Measurements from ENCODE around the gene GAB2. TPM values are rescaled to one million over a fixed set of nuclear protein-coding genes. Genes with fewer than 3 reads are reported as not detected.

GAB2 gene
- total RNA-seq, 4 donors from 2014 or later: 13.4 to 28.4 (median 19.8) TPM

- Histone ChIP-seq H3K9me3 (no peaks in the 10 kb centered on the region), H3K27me3 (no peaks in the 10 kb centered on the region), H3K4me1 (no peaks in the 10 kb centered on the region), H3K4me3 (no peak overlapping the region), H3K36me3 (peaks cover 37% of the 10 kb centered on the region), H3K27ac (no peak overlapping the region)
- TF ChIP-seq EP300 (IDR thresholded peaks at IDR 0.05) (no peak), POLR2AphosphoS5 (IDR thresholded peaks at IDR 0.05) (no peak), CTCF (IDR thresholded peaks at IDR 0.05) (no peak), POLR2A (IDR thresholded peaks at IDR 0.05) (no peak)
- DNase-seq (ENCODE audit: low spot score in 2 of 2): no peak
- WGBS: 96% methylated on average over 4 of the region's 4 CpGs
Measured at GRCh38 chr11:78459738-78460137, 42.1 kb upstream of the GAB2 start.

GRCh38 chr11:78457448-78457847 is 39.8 kb upstream of the GAB2 start:
- no peaks in the 10 kb centered on the region for H3K27me3 ChIP-seq
- no peaks in the 10 kb centered on the region for H3K4me1 ChIP-seq
- H3K27ac ChIP-seq: no peak overlapping the region
- no peak overlapping the region for H3K4me3 ChIP-seq
- no peak for TF ChIP-seq EP300 (IDR thresholded peaks at IDR 0.05)
- no peak for TF ChIP-seq POLR2AphosphoS5 (IDR thresholded peaks at IDR 0.05)
- no peak for TF ChIP-seq POLR2A (IDR thresholded peaks at IDR 0.05)
- no peak for TF ChIP-seq CTCF (IDR thresholded peaks at IDR 0.05)
- peaks cover 18% of the 10 kb centered on the region for H3K36me3 ChIP-seq
- WGBS: 64% methylated on average over 2 of the region's 2 CpGs
- no peak for DNase-seq (ENCODE audit: low spot score in 2 of 2)
- H3K9me3 ChIP-seq: no peaks in the 10 kb centered on the region

- TF ChIP-seq CTCF (IDR thresholded peaks at IDR 0.05) (no peak), POLR2AphosphoS5 (IDR thresholded peaks at IDR 0.05) (no peak), POLR2A (IDR thresholded peaks at IDR 0.05) (no peak), EP300 (IDR thresholded peaks at IDR 0.05) (no peak)
- peaks cover 3% of the 10 kb centered on the region for H3K36me3 ChIP-seq
- WGBS: 68% methylated on average over 2 of the region's 2 CpGs
Measured at GRCh38 chr11:78453140-78453935, 35.7 kb upstream of the GAB2 start.

GRCh38 chr11:78451371-78452150 is 33.9 kb upstream of the GAB2 start:
- no peaks in the 10 kb centered on the region for H3K4me1 ChIP-seq
- TF ChIP-seq POLR2A (IDR thresholded peaks at IDR 0.05): no peak
- TF ChIP-seq EP300 (IDR thresholded peaks at IDR 0.05): no peak
- TF ChIP-seq CTCF (IDR thresholded peaks at IDR 0.05): no peak
- DNase-seq (ENCODE audit: low spot score in 2 of 2): no peak
- no peak overlapping the region for H3K27ac ChIP-seq
- no peak overlapping the region for H3K4me3 ChIP-seq
- 88% methylated on average over 5 of the region's 5 CpGs for WGBS
- H3K27me3 ChIP-seq: no peaks in the 10 kb centered on the region
- peaks cover 2% of the 10 kb centered on the region for H3K36me3 ChIP-seq
- no peaks in the 10 kb centered on the region for H3K9me3 ChIP-seq

More at GRCh38 chr11:78453140-78453935, 35.7 kb upstream of the GAB2 start:
- Histone ChIP-seq H3K27ac (no peak overlapping the region), H3K4me3 (no peak overlapping the region), H3K9me3 (no peaks in the 10 kb centered on the region), H3K27me3 (no peaks in the 10 kb centered on the region), H3K4me1 (no peaks in the 10 kb centered on the region)
- no peak for DNase-seq (ENCODE audit: low spot score in 2 of 2)

GRCh38 chr11:78450866-78451265 is 33.2 kb upstream of the GAB2 start:
- H3K27ac ChIP-seq: no peak overlapping the region
- no peak overlapping the region for H3K4me3 ChIP-seq
- TF ChIP-seq POLR2AphosphoS5 (IDR thresholded peaks at IDR 0.05) (no peak), CTCF (IDR thresholded peaks at IDR 0.05) (no peak), POLR2A (IDR thresholded peaks at IDR 0.05) (no peak), EP300 (IDR thresholded peaks at IDR 0.05) (no peak)
- no peaks in the 10 kb centered on the region for H3K4me1 ChIP-seq
- no peaks in the 10 kb centered on the region for H3K27me3 ChIP-seq
- WGBS: 72% methylated on average over 2 of the region's 2 CpGs
- DNase-seq (ENCODE audit: low spot score in 2 of 2): no peak
- H3K9me3 ChIP-seq: no peaks in the 10 kb centered on the region
- H3K36me3 ChIP-seq: no peaks in the 10 kb centered on the region

All from suprapubic skin (tissue), 4 donors.